Spleen (tissue), 11 donors: Measurements from ENCODE around the gene PNMA8B. TPM values are rescaled to one million over a fixed set of nuclear protein-coding genes. Genes with fewer than 3 reads are reported as not detected.
A peak's percentile ranks its signal among the peaks of the same experiment; 100 is the strongest.

Source experiments
- DNase-seq: peaks from one replicate; pipeline ENCODE4 v3.0.0-alpha.2; 2020
- H3K27ac ChIP-seq, 8 donors: fragments of 200-600 bp; sonication (generic) in 7 of 8; 1 replicate in 4 of 8; 2 replicates in 4 of 8; pipeline versions ENCODE4 v1.5.0 to v1.8.0; 2016 to 2021; ENCODE audit warnings: inconsistent platforms in 4 of 8, mild to moderate bottlenecking in 4 of 8, moderate library complexity in 1 of 8
- H3K27me3 ChIP-seq, 7 donors: fragments of 200-600 bp; sonication (generic) in 6 of 7; replicated peaks in 1 of 7; 1 replicate in 4 of 7; 2 replicates in 3 of 7; pipeline versions ENCODE4 v1.5.0 to v1.8.0; 2016 to 2021; ENCODE audit warnings: inconsistent platforms in 3 of 7, mild to moderate bottlenecking in 1 of 7
- H3K36me3 ChIP-seq, 6 donors: fragments of 200-600 bp; sonication (generic) in 5 of 6; 1 replicate in 4 of 6; 2 replicates in 2 of 6; pipeline versions ENCODE4 v1.5.0 to v1.8.0; 2016 to 2021; ENCODE audit warnings: inconsistent platforms in 2 of 6
- H3K4me1 ChIP-seq, 6 donors: fragments of 200-600 bp; sonication (generic) in 5 of 6; 1 replicate in 3 of 6; 2 replicates in 3 of 6; pipeline versions ENCODE4 v1.5.0 to v1.8.0; 2016 to 2021; ENCODE audit warnings: inconsistent platforms in 3 of 6
- H3K4me3 ChIP-seq, 8 donors: fragments of 200-600 bp; sonication (generic) in 7 of 8; 1 replicate in 4 of 8; 2 replicates in 4 of 8; pipeline versions ENCODE4 v1.5.0 to v1.8.0; 2016 to 2021; ENCODE audit warnings: inconsistent platforms in 4 of 8, mild to moderate bottlenecking in 4 of 8, moderate library complexity in 2 of 8
- H3K9me3 ChIP-seq, 8 donors: fragments of 200-600 bp; sonication (generic) in 7 of 8; 1 replicate in 4 of 8; 2 replicates in 4 of 8; pipeline versions ENCODE4 v1.5.0 to v1.8.0; 2016 to 2021; ENCODE audit warnings: inconsistent platforms in 4 of 8
- POLR2A ChIP-seq, 3 donors: fragments of 450-650 bp; IDR thresholded peaks; one replicate each; pipeline ENCODE4 v1.5.1; 2017; ENCODE audit warnings: antibody characterized with exemption in 3 of 3, mild to moderate bottlenecking in 1 of 3
- POLR2AphosphoS5 ChIP-seq, 3 donors: sonication (generic); formaldehyde crosslinking; IDR thresholded peaks; one replicate each; pipeline ENCODE4 v1.5.1; 2017; ENCODE audit warnings: antibody characterized with exemption in 3 of 3
- WGBS, 5 donors: extraction: QIAGEN DNeasy Blood & Tissue Kit in 3 of 5; methylation state at CpG; one replicate each; pipeline versions ENCODE4 v1.1.5 to v1.1.7; 2013 to 2018; 5-methylcytosine and 5-hydroxymethylcytosine counted together
- intact Hi-C: fragments of 100-400 bp; cut with DNase I; formaldehyde crosslinking; loops from one replicate; pipeline ENCODE4 v1.15.0; 2023; ENCODE audit warnings: low total_unique reads
- polyA plus RNA-seq, 3 donors: library from polyadenylated mRNA; stranded (reverse); fragments of 200-250 nt; gene quantifications; one replicate each; pipeline ENCODE4 v1.2.1, GENCODE V29; 2013
- total RNA-seq, 7 donors: library from RNA; depleted of rRNA in 3 of 7; stranded (reverse); fragments of >200 nt in 3 of 7; fragmentation: NEBNext Ultra II Directional in 4 of 7; extraction: Animal tissue kit (Norgen Biotek cat#: 25700) in 4 of 7; gene quantifications; one replicate each; pipeline versions ENCODE4 v1.1.0 to v1.2.1, GENCODE V29; 2016 to 2021
- TF ChIP-seq, protein P1 (sequence below), 11 experiments: fragments of 200-600 bp in 7 of 11; fragments of 450-650 bp in 4 of 11; sonication (generic) in 4 of 11; IDR thresholded peaks in 8 of 11; conservative IDR thresholded peaks in 3 of 11; 1 replicate in 7 of 11; 2 replicates in 4 of 11; pipeline versions ENCODE4 v1.4.0 to v1.8.0; 2016 to 2021; ENCODE audit warnings: antibody characterized with exemption in 11 of 11, inconsistent platforms in 4 of 11, mild to moderate bottlenecking in 1 of 11
- donor health status: healthy with polysubstance abuse.
- donor health status: DM: no; HTN: no; CAD: no; lungs with moderate emphysema.
- donor health status: DM: no; HTN: no; CAD: no.
- donor health status: Bipolar disorder and iron deficiency.
- donor health status: healthy.
- donor health status: DM: no; HTN: no; CAD: no.
- donor health status: DM: yes; HTN: yes; CAD: no.

The PNMA8B gene
- total and polyA plus RNA-seq, 10 donors: 0.57 to 5.7 (median 2.9) TPM

DNA sequence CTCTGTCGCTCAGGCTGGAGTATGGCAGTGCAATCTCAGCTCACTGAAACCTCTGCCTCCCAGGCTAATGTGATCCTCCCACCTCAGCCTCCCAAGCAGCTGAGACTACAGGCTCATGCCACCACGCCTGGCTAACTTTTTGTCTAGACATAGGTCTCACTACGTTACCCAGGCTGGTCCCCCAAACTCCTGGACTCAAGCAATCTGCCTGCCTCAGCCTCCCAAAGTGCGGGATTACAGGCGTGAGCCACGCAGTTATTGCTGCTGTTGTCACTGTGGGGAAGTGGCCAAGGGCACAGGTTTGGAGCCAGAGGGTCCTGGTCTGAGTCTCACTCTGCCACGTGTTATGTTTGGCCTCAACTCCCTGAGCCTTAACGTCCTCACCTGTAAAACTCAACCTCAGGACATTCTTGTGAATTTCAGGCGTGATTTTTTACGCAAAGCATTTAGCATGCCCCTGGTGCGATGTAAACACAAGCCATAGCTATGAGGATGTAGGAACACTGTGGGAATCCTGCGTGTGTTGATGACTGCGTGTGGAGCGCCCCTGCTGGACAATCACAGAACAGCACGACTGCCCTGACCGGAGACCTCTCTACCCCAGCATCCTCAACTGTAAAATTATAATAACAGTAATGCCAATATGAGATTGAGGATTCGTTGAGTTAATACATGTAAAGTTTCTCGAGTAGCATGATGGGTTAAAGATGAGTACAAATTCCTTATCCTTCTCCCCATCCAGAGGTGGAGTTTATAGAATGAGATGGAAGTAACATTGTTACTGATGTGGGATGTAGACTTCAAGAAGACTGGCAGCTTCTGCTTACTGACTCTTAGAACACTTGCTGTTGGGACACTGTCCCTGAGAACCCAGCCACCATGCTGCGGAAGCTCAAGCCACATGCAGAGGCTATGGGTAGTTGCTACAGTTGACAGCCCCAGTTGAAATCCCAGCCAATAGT, 41.8 kb upstream of the PNMA8B start:
- no peaks in the 10 kb centered on the region for H3K9me3 ChIP-seq
- no peaks in the 10 kb centered on the region for H3K36me3 ChIP-seq
- no peak overlapping the region for H3K27ac ChIP-seq
- H3K4me3 ChIP-seq: no peak overlapping the region
- peak; percentile 84 for DNase-seq
- 30 to 38% (median 36%) methylated on average over 17 to 19 of the region's 19 CpGs for WGBS, 5 donors
- peaks cover 0 to 6% (median 0%) of the 10 kb centered on the region in 7 donors for H3K27me3 ChIP-seq
- TF ChIP-seq POLR2A (IDR thresholded peaks at IDR 0.05) (no peak), POLR2AphosphoS5 (IDR thresholded peaks at IDR 0.05) (no peak)
- TF ChIP-seq, protein P1, sequence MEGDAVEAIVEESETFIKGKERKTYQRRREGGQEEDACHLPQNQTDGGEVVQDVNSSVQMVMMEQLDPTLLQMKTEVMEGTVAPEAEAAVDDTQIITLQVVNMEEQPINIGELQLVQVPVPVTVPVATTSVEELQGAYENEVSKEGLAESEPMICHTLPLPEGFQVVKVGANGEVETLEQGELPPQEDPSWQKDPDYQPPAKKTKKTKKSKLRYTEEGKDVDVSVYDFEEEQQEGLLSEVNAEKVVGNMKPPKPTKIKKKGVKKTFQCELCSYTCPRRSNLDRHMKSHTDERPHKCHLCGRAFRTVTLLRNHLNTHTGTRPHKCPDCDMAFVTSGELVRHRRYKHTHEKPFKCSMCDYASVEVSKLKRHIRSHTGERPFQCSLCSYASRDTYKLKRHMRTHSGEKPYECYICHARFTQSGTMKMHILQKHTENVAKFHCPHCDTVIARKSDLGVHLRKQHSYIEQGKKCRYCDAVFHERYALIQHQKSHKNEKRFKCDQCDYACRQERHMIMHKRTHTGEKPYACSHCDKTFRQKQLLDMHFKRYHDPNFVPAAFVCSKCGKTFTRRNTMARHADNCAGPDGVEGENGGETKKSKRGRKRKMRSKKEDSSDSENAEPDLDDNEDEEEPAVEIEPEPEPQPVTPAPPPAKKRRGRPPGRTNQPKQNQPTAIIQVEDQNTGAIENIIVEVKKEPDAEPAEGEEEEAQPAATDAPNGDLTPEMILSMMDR (IDR thresholded peaks at IDR 0.05 in 8 of 11, conservative IDR thresholded peaks at IDR 0.05 in 3 of 11): peak; percentile 58 to 94 (median 88)
- intact Hi-C loops: loop anchor here (10.0 kb wide), 1 partner anchor 127 kb away; the partner anchor contains the start of gene DACT3
- H3K4me1 ChIP-seq: peaks cover 0 to 8% (median under 1%) of the 10 kb centered on the region in 6 donors

GRCh38 chr19:46536391-46536790, 40.7 kb upstream of the PNMA8B start:
- H3K9me3 ChIP-seq: no peaks in the 10 kb centered on the region
- no peak overlapping the region for H3K4me3 ChIP-seq
- no peaks in the 10 kb centered on the region for H3K36me3 ChIP-seq
- peaks cover 0 to 6% (median 0%) of the 10 kb centered on the region in 7 donors for H3K27me3 ChIP-seq
- no peak for TF ChIP-seq POLR2AphosphoS5 (IDR thresholded peaks at IDR 0.05)
- no peak for TF ChIP-seq POLR2A (IDR thresholded peaks at IDR 0.05)
- TF ChIP-seq, protein P1 (IDR thresholded peaks at IDR 0.05 in 8 of 11, conservative IDR thresholded peaks at IDR 0.05 in 3 of 11): no peak
- no peak for DNase-seq
- no peak overlapping the region for H3K27ac ChIP-seq
- H3K4me1 ChIP-seq: peaks cover 0 to 6% (median 0%) of the 10 kb centered on the region in 6 donors
- intact Hi-C loops: loop anchor here (10.0 kb wide), 1 partner anchor 128 kb away; the partner anchor contains the start of gene DACT3
- WGBS, 5 donors: 90 to 96% (median 92%) methylated on average over 7 of the region's 7 CpGs

DNA sequence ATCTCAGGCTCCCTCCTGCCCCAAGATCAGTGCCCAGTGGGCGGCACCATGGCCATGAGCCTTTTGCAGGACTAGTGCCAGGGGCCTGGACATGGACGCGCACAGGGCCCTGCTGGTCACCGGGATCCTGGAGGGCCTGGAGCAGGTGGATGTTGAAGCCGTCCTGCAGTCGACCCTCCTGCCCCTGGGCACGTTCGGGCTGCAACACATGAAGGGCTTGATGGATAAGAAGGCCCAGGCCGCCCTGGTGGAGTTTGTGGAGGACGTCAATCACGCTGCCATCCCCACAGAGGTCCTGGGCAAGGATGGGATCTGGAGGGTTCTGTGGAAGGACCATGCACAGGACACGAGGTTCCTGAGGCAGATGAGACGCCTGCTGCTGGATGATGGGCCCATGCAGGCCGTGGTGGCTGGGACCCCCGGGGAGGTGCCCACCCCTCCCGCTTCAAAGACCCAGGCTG, 38.0 kb upstream of the PNMA8B start:
- WGBS, 5 donors: 87 to 90% (median 90%) methylated on average over 9 to 16 of the region's 16 CpGs

More for the DNA sequence above, 38.0 kb upstream of the PNMA8B start:
- no peak for TF ChIP-seq POLR2AphosphoS5 (IDR thresholded peaks at IDR 0.05)
- TF ChIP-seq, protein P1 (IDR thresholded peaks at IDR 0.05 in 8 of 11, conservative IDR thresholded peaks at IDR 0.05 in 3 of 11): no peak
- no peak for TF ChIP-seq POLR2A (IDR thresholded peaks at IDR 0.05)
- peaks cover 0 to 25% (median 14%) of the 10 kb centered on the region in 6 donors for H3K4me1 ChIP-seq
- no peaks in the 10 kb centered on the region for H3K36me3 ChIP-seq
- H3K27me3 ChIP-seq: peaks cover 0 to 26% (median 0%) of the 10 kb centered on the region in 7 donors
- no peak overlapping the region for H3K27ac ChIP-seq
- H3K4me3 ChIP-seq: no peak overlapping the region
- intact Hi-C loops: loop anchor here (10.0 kb wide), 1 partner anchor 131 kb away; the partner anchor contains the start of gene DACT3
- DNase-seq: no peak
- H3K9me3 ChIP-seq: no peaks in the 10 kb centered on the region
